ENCODE measurements around the gene TMEM82.

Gene TMEM82

DNA sequence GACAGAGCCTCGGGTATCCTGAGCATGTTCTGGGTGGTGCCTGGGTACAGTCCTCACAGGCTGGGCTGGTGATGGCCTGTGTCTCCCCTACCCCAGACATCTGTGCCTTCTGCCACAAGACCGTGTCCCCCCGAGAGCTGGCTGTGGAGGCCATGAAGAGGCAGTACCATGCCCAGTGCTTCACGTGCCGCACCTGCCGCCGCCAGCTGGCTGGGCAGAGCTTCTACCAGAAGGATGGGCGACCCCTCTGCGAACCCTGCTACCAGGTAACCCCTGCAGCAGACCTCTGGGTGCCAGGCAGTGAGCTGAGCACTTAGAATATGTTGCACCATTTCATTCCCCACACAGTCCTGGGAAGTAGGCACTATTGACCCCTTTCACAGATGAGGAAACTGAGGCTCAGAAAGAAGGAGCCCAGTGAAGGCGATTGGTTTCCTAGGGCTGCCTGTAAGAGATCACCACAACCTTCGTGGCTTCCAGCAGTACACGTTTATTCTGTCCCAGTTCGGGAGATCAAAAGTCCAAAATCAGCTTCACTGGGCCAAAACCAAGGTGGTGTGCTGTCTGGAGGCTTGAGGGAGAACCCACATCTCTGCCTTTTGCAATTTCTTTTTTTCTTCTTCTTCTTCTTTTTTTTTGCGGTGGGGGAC, 28.1 kb downstream of the TMEM82 start:
- Histone ChIP-seq H3K9me3 (ENCODE audit: severe bottlenecking) (no peaks in the 10 kb centered on the region), H3K4me1 (ENCODE audit: insufficient read depth, poor library complexity, severe bottlenecking) (peaks cover 11% of the 10 kb centered on the region), H3K27ac (ENCODE audit: poor library complexity, severe bottlenecking) (no peak overlapping the region), H3K4me3 (ENCODE audit: severe bottlenecking) (no peak overlapping the region), H3K36me3 (ENCODE audit: low read depth) (peaks cover 97% of the 10 kb centered on the region), H3K27me3 (ENCODE audit: insufficient read depth, poor library complexity, severe bottlenecking) (no peaks in the 10 kb centered on the region)
- TF ChIP-seq CTCF (IDR thresholded peaks at IDR 0.05; ENCODE audit: poor library complexity, severe bottlenecking): no peak
- DNase-seq (ENCODE audit: low spot score) (no peak), ATAC-seq (ENCODE audit: low read depth) (no peak)

DNA sequence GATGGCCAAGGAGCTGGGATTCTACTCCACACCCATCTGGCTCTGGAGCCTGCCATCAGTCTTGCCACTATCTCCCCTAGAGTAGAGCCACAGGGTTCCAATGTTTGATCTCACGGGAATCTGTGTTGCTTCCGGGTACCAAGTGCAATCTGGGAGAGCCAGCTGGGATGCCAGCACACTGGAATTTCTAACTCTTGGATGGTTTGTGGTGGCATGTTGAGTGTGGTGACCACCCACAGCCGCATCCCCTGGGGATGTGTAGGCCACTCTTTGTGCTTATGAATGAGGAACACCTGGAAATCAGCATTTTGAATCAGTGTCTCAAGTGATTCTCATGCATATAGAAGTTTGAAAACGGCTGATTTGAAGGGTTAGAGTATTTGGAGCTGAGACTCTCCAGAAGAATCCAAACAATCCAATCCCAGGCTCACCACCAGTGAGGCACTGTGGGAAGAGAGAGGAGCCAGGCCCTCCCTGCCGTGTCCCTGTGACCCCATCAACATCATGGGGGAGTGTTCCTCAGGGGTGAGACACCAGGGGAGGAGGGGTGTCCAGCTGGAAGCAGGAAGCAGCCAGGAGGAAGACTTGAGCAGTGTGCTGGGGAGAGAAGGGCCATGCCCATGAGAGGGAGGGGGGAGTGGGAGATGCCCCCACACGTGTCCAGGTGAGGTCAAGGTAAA, 29.7 kb downstream of the TMEM82 start:
- Histone ChIP-seq H3K36me3 (ENCODE audit: low read depth) (peaks cover 97% of the 10 kb centered on the region), H3K4me1 (ENCODE audit: insufficient read depth, poor library complexity, severe bottlenecking) (no peaks in the 10 kb centered on the region), H3K4me3 (ENCODE audit: severe bottlenecking) (no peak overlapping the region), H3K27me3 (ENCODE audit: insufficient read depth, poor library complexity, severe bottlenecking) (no peaks in the 10 kb centered on the region), H3K9me3 (ENCODE audit: severe bottlenecking) (no peaks in the 10 kb centered on the region), H3K27ac (ENCODE audit: poor library complexity, severe bottlenecking) (no peak overlapping the region)
- no peak for TF ChIP-seq CTCF (IDR thresholded peaks at IDR 0.05; ENCODE audit: poor library complexity, severe bottlenecking)
- ATAC-seq (ENCODE audit: low read depth): no peak
- no peak for DNase-seq (ENCODE audit: low spot score)

- DNase-seq (ENCODE audit: low spot score) (no peak), ATAC-seq (ENCODE audit: low read depth) (no peak)
- no peak for TF ChIP-seq CTCF (IDR thresholded peaks at IDR 0.05; ENCODE audit: poor library complexity, severe bottlenecking)
- Histone ChIP-seq H3K27me3 (ENCODE audit: insufficient read depth, poor library complexity, severe bottlenecking) (no peaks in the 10 kb centered on the region), H3K4me3 (ENCODE audit: severe bottlenecking) (no peak overlapping the region), H3K4me1 (ENCODE audit: insufficient read depth, poor library complexity, severe bottlenecking) (no peaks in the 10 kb centered on the region), H3K36me3 (ENCODE audit: low read depth) (peaks cover 100% of the 10 kb centered on the region), H3K27ac (ENCODE audit: poor library complexity, severe bottlenecking) (no peak overlapping the region), H3K9me3 (ENCODE audit: severe bottlenecking) (no peaks in the 10 kb centered on the region)
Measured at GRCh38 chr1:15775706-15776105, 33.4 kb downstream of the TMEM82 start.

GRCh38 chr1:15777909-15778707, 35.8 kb downstream of the TMEM82 start:
- peaks cover 100% of the 10 kb centered on the region for H3K36me3 ChIP-seq (ENCODE audit: low read depth)
- no peaks in the 10 kb centered on the region for H3K9me3 ChIP-seq (ENCODE audit: severe bottlenecking)
- H3K4me3 ChIP-seq (ENCODE audit: severe bottlenecking): no peak overlapping the region
- H3K27ac ChIP-seq (ENCODE audit: poor library complexity, severe bottlenecking): no peak overlapping the region
- TF ChIP-seq CTCF (IDR thresholded peaks at IDR 0.05; ENCODE audit: poor library complexity, severe bottlenecking): no peak
- DNase-seq (ENCODE audit: low spot score) (no peak), ATAC-seq (ENCODE audit: low read depth) (peak; percentile 24; the same call in 2 of the 3 replicates)
- H3K27me3 ChIP-seq (ENCODE audit: insufficient read depth, poor library complexity, severe bottlenecking): no peaks in the 10 kb centered on the region
- no peaks in the 10 kb centered on the region for H3K4me1 ChIP-seq (ENCODE audit: insufficient read depth, poor library complexity, severe bottlenecking)
